SH-SY5Y (cell line): ENCODE measurements around the gene TSPAN15.

Source experiments
- GATA2 ChIP-seq: IDR thresholded peaks from 2 replicates; pipeline ENCODE4 v1.6.1; 2011; ENCODE audit warnings: mild to moderate bottlenecking, low read depth, low read length
- GATA3 ChIP-seq: IDR thresholded peaks from 2 replicates; pipeline ENCODE4 v1.6.1; 2011; ENCODE audit warnings: low read depth, mild to moderate bottlenecking, low read length, moderate library complexity

GRCh38 chr10:69506487-69506833, 55.2 kb downstream of the TSPAN15 start:
- TF ChIP-seq GATA3 (no peak), GATA2 (no peak)
